GM12865 (cell line): ENCODE data around the gene ZNF618.

Experiments
- DNase-seq: peaks from one replicate; pipeline ENCODE4 v3.0.0; 2010; ENCODE audit warnings: low read depth
- H3K4me3 ChIP-seq: 2 replicates; pipeline ENCODE4 v1.5.1; 2011; ENCODE audit warnings: mild to moderate bottlenecking, low read depth, low read length, control low read depth
- CTCF ChIP-seq: IDR thresholded peaks from 2 replicates; pipeline ENCODE4 v1.5.1; 2011; ENCODE audit warnings: low read length, control low read depth, low read depth, inconsistent platforms; ENCODE audit not compliant: insufficient read depth; ENCODE audit errors: missing control alignments

The ZNF618 gene

GRCh38 chr9:113986931-113987330 is 110.8 kb downstream of the ZNF618 start:
- no peak for TF ChIP-seq CTCF
- H3K4me3 ChIP-seq, result no peak overlapping the region
- no peak for DNase-seq

GRCh38 chr9:113987526-113987925 is 111.4 kb downstream of the ZNF618 start:
- no peak for TF ChIP-seq CTCF
- DNase-seq, result no peak
- H3K4me3 ChIP-seq, result no peak overlapping the region

- H3K4me3 ChIP-seq, result no peak overlapping the region
- DNase-seq, result no peak
- no peak for TF ChIP-seq CTCF
Observed at GRCh38 chr9:113988385-113989016, 112.4 kb downstream of the ZNF618 start.

- no peak overlapping the region for H3K4me3 ChIP-seq
- TF ChIP-seq CTCF, result no peak
- DNase-seq, result no peak
Observed at GRCh38 chr9:113989017-113989713, 113.1 kb downstream of the ZNF618 start.

GRCh38 chr9:113989714-113990569 is 113.8 kb downstream of the ZNF618 start:
- no peak for TF ChIP-seq CTCF
- H3K4me3 ChIP-seq, result no peak overlapping the region
- no peak for DNase-seq

- no peak for TF ChIP-seq CTCF
- no peak overlapping the region for H3K4me3 ChIP-seq
- no peak for DNase-seq
Observed at GRCh38 chr9:113990570-113990907, 114.4 kb downstream of the ZNF618 start.
